ENCODE measurements around the gene SLC39A2. TPM values are rescaled to one million over a fixed set of nuclear protein-coding genes. Genes with fewer than 3 reads are reported as not detected.
A peak's percentile ranks its signal among the peaks of the same experiment; 100 is the strongest.
"Not testable (repeated sequence)": the region's sequence is repeated elsewhere in the genome, so short reads cannot be mapped to it uniquely, and the experiment has no call there.

The SLC39A2 gene
- total RNA-seq: under 1 TPM in 1 of 2 experiments, not detected in 1; 0.67 TPM
- polyA plus RNA-seq: not detected

GRCh38 chr14:20998674-20999366 lies at the start of gene SLC39A2:
Gene SLC39A2, plus strand, starts transcription at chr14:20999293. Its CDS starts 154 bp downstream, at chr14:20999447.
- POLR2A ChIA-PET (ENCODE audit: partially characterized antibody): no interaction called here
- Mint-ChIP-seq H3K27ac (peak within 1 kb of the TSS in 4 of 7 donors; percentile 54 to 92 (median 74)), H3K36me3 (peaks cover 28 to 42% of the 10 kb centered on the region in 2 donors), H3K4me1 (peaks cover 7 to 17% (median 11%) of the 10 kb centered on the region in 4 donors), H3K9me3 (no peaks in the 10 kb centered on the region), H3K27me3 (no peaks in the 10 kb centered on the region), H3K4me3 (no peak within 1 kb of the TSS)
- Histone ChIP-seq H3K36me3 (ENCODE audit: insufficient read depth, low read length) (peaks cover 29% of the 10 kb centered on the region), H3K4me1 (ENCODE audit: insufficient read depth, low read length) (no peaks in the 10 kb centered on the region), H3K4me3 (ENCODE audit: low read length in 2 of 2) (no peak within 1 kb of the TSS), H3K27me3 (ENCODE audit: insufficient read depth, low read length) (no peaks in the 10 kb centered on the region), H3K27ac (ENCODE audit: low read depth, low read length) (no peak within 1 kb of the TSS), H3K9me3 (ENCODE audit: control insufficient read depth in 1 of 2, low read length in 2 of 2) (no peaks in the 10 kb centered on the region)
- CTCF ChIA-PET (ENCODE audit: partially characterized antibody): interaction anchor here (0.8 to 4.5 kb wide), 4 partner anchors 13 to 98 kb away, joined by 5 to 21 read pairs (median 15); no protein-coding TSS in a partner anchor
- DNase-seq: no peak
- intact Hi-C loops (cut with micrococcal nuclease): no loop called here

- Mint-ChIP-seq H3K4me1 (peaks cover 7 to 10% (median 8%) of the 10 kb centered on the region in 4 donors), H3K27ac (peak within 1 kb of the TSS in 5 of 7 donors; percentile 15 to 75 (median 58)), H3K4me3 (peak within 1 kb of the TSS in 3 of 8 donors; percentile 35 to 65 (median 38)), H3K27me3 (peaks cover 6 to 12% of the 10 kb centered on the region in 2 donors)
- H3K27ac ChIP-seq (ENCODE audit: low read depth, low read length); POLR2A ChIA-PET (ENCODE audit: partially characterized antibody); H3K9me3 ChIP-seq (ENCODE audit: control insufficient read depth in 1 of 2, low read length in 2 of 2); DNase-seq; H3K4me3 ChIP-seq (ENCODE audit: low read length in 2 of 2); H3K36me3 Mint-ChIP-seq; H3K36me3 ChIP-seq (ENCODE audit: insufficient read depth, low read length); H3K27me3 ChIP-seq (ENCODE audit: insufficient read depth, low read length); intact Hi-C loops (cut with micrococcal nuclease); H3K4me1 ChIP-seq (ENCODE audit: insufficient read depth, low read length); H3K9me3 Mint-ChIP-seq: not testable (repeated sequence)
- CTCF ChIA-PET (ENCODE audit: partially characterized antibody): interaction anchor here (1.2 to 1.7 kb wide), 2 partner anchors 16 to 21 kb away, joined by 3 to 4 read pairs; no protein-coding TSS in a partner anchor
Observed at GRCh38 chr14:20954736-20955537, 44.2 kb upstream of the SLC39A2 start, which contains the start of gene RNASE2. Gene RNASE2, plus strand, starts transcription at chr14:20955487. Its CDS starts 285 bp downstream, at chr14:20955772.

GRCh38 chr14:20955538-20955873 lies 43.6 kb upstream of the SLC39A2 start:
- H3K4me3 ChIP-seq (ENCODE audit: low read length in 2 of 2); H3K9me3 Mint-ChIP-seq; H3K36me3 ChIP-seq (ENCODE audit: insufficient read depth, low read length); H3K27me3 ChIP-seq (ENCODE audit: insufficient read depth, low read length); H3K27ac Mint-ChIP-seq; H3K9me3 ChIP-seq (ENCODE audit: control insufficient read depth in 1 of 2, low read length in 2 of 2); H3K27ac ChIP-seq (ENCODE audit: low read depth, low read length); H3K4me1 ChIP-seq (ENCODE audit: insufficient read depth, low read length); DNase-seq; intact Hi-C loops (cut with micrococcal nuclease); H3K27me3 Mint-ChIP-seq; POLR2A ChIA-PET (ENCODE audit: partially characterized antibody); H3K36me3 Mint-ChIP-seq: not testable (repeated sequence)
- H3K4me1 Mint-ChIP-seq: peaks cover 7 to 10% (median 8%) of the 10 kb centered on the region in 4 donors
- H3K4me3 Mint-ChIP-seq: peak overlapping the region in 1 of 8 donors; percentile 38
- CTCF ChIA-PET (ENCODE audit: partially characterized antibody): interaction anchor here (1.2 to 1.7 kb wide), 2 partner anchors 15 to 22 kb away, joined by 3 to 4 read pairs; no protein-coding TSS in a partner anchor

GRCh38 chr14:20956376-20956976 lies 42.6 kb upstream of the SLC39A2 start:
- Mint-ChIP-seq H3K9me3 (no peaks in the 10 kb centered on the region), H3K27me3 (peaks cover 5 to 10% of the 10 kb centered on the region in 2 donors), H3K4me3 (peak overlapping the region in 2 of 8 donors; percentile 35 to 65), H3K27ac (peak overlapping the region in 6 of 7 donors; percentile 17 to 75 (median 50)), H3K36me3 (no peaks in the 10 kb centered on the region), H3K4me1 (peaks cover 8 to 14% (median 11%) of the 10 kb centered on the region in 4 donors)
- ChIA-PET POLR2A (ENCODE audit: partially characterized antibody) (no interaction called here), CTCF (ENCODE audit: partially characterized antibody) (interaction anchor here (1.2 to 1.7 kb wide), 2 partner anchors 14 to 23 kb away, joined by 3 to 4 read pairs; no protein-coding TSS in a partner anchor)
- Histone ChIP-seq H3K9me3 (ENCODE audit: control insufficient read depth in 1 of 2, low read length in 2 of 2) (no peaks in the 10 kb centered on the region), H3K4me3 (ENCODE audit: low read length in 2 of 2) (no peak overlapping the region), H3K4me1 (ENCODE audit: insufficient read depth, low read length) (peaks cover 9% of the 10 kb centered on the region), H3K27me3 (ENCODE audit: insufficient read depth, low read length) (no peaks in the 10 kb centered on the region), H3K36me3 (ENCODE audit: insufficient read depth, low read length) (no peaks in the 10 kb centered on the region), H3K27ac (ENCODE audit: low read depth, low read length) (no peak overlapping the region)
- peak in 2 of 5 donors; percentile 9 to 10 for DNase-seq
- intact Hi-C loops (cut with micrococcal nuclease): no loop called here

- H3K4me1 ChIP-seq (ENCODE audit: insufficient read depth, low read length); H3K4me3 Mint-ChIP-seq; H3K4me3 ChIP-seq (ENCODE audit: low read length in 2 of 2); H3K9me3 ChIP-seq (ENCODE audit: control insufficient read depth in 1 of 2, low read length in 2 of 2); H3K27ac Mint-ChIP-seq; H3K9me3 Mint-ChIP-seq; H3K27me3 ChIP-seq (ENCODE audit: insufficient read depth, low read length); H3K36me3 Mint-ChIP-seq; DNase-seq; POLR2A ChIA-PET (ENCODE audit: partially characterized antibody); H3K27ac ChIP-seq (ENCODE audit: low read depth, low read length); H3K36me3 ChIP-seq (ENCODE audit: insufficient read depth, low read length); intact Hi-C loops (cut with micrococcal nuclease): not testable (repeated sequence)
- CTCF ChIA-PET (ENCODE audit: partially characterized antibody): interaction anchor here (2.9 kb wide), 1 partner anchor 13 kb away, joined by 30 read pairs; no protein-coding TSS in a partner anchor
- Mint-ChIP-seq H3K4me1 (peaks cover 8 to 14% (median 12%) of the 10 kb centered on the region in 4 donors), H3K27me3 (peaks cover 9 to 18% of the 10 kb centered on the region in 2 donors)
Observed at GRCh38 chr14:20958946-20959345, 40.1 kb upstream of the SLC39A2 start.

- no peaks in the 10 kb centered on the region for H3K36me3 ChIP-seq (ENCODE audit: insufficient read depth, low read length)
- no peak overlapping the region for H3K4me3 ChIP-seq (ENCODE audit: low read length in 2 of 2)
- peaks cover 16 to 18% of the 10 kb centered on the region in 2 donors for H3K27me3 Mint-ChIP-seq
- ChIA-PET CTCF (ENCODE audit: partially characterized antibody) (interaction anchor here (1.7 to 5.1 kb wide), 5 partner anchors 13 to 272 kb away, joined by 4 to 78 read pairs (median 31); partner anchors contain the start of gene SLC39A2), POLR2A (ENCODE audit: partially characterized antibody) (no interaction called here)
- H3K9me3 Mint-ChIP-seq: no peaks in the 10 kb centered on the region
- H3K27me3 ChIP-seq (ENCODE audit: insufficient read depth, low read length): no peaks in the 10 kb centered on the region
- intact Hi-C loops (cut with micrococcal nuclease): no loop called here
- no peak for DNase-seq
- peaks cover 3 to 14% (median 10%) of the 10 kb centered on the region in 4 donors for H3K4me1 Mint-ChIP-seq
- peaks cover 15% of the 10 kb centered on the region for H3K4me1 ChIP-seq (ENCODE audit: insufficient read depth, low read length)
- H3K9me3 ChIP-seq (ENCODE audit: control insufficient read depth in 1 of 2, low read length in 2 of 2): no peaks in the 10 kb centered on the region
- H3K4me3 Mint-ChIP-seq: no peak overlapping the region
- H3K36me3 Mint-ChIP-seq: no peaks in the 10 kb centered on the region
- no peak overlapping the region for H3K27ac Mint-ChIP-seq
- no peak overlapping the region for H3K27ac ChIP-seq (ENCODE audit: low read depth, low read length)
Observed at GRCh38 chr14:20969336-20969735, 29.8 kb upstream of the SLC39A2 start.
